PC-9 (cell line): Measurements from ENCODE around the gene FAM83G. TPM values are rescaled to one million over a fixed set of nuclear protein-coding genes. Genes with fewer than 3 reads are reported as not detected.

Experiments
- BruUV-seq: library from RNA; stranded (reverse); fragments of 400-500 nt; replicated peaks from 2 replicates; lab custom pipeline; 2021; lab: Mats Ljungman, UMichigan
- CTCF ChIA-PET: fragments of 300-600 bp; sonication (Branson Sonifier 250); formaldehyde crosslinking; loops from one replicate; lab custom pipeline; 2022; ENCODE audit warnings: antibody characterized with exemption; lab: Charles Lee
- POLR2A ChIA-PET: fragments of 300-600 bp; sonication (Branson Sonifier 250); formaldehyde crosslinking; loops from one replicate; lab custom pipeline; 2022; ENCODE audit warnings: antibody characterized with exemption; ENCODE audit not compliant: unreplicated experiment; lab: Charles Lee
- DNase-seq, 2 experiments: peaks; one replicate each; pipeline versions ENCODE4 v3.0.0 to v3.0.0-alpha.2; 2015 to 2022; ENCODE audit warnings: mixed read lengths in 1 of 2
- H2AFZ ChIP-seq: fragments of 200-600 bp; sonication (generic); 2 replicates; pipeline ENCODE4 v1.8.1; 2017; ENCODE audit warnings: antibody characterized with exemption
- H3F3A ChIP-seq: fragments of 200-600 bp; sonication (generic); 2 replicates; pipeline ENCODE4 v1.8.1; 2017; ENCODE audit warnings: antibody characterized with exemption, mild to moderate bottlenecking, low read depth; ENCODE audit not compliant: insufficient read depth
- H3K27ac ChIP-seq: fragments of 200-600 bp; sonication (generic); 2 replicates; pipeline ENCODE4 v1.6.1; 2016; ENCODE audit warnings: mixed run types
- H3K27me3 ChIP-seq: fragments of 200-600 bp; sonication (generic); 2 replicates; pipeline ENCODE4 v1.6.1; 2016; ENCODE audit warnings: low read depth, mixed run types; ENCODE audit not compliant: insufficient read depth
- H3K36me3 ChIP-seq: fragments of 200-600 bp; sonication (generic); 2 replicates; pipeline ENCODE4 v1.6.1; 2016; ENCODE audit warnings: low read depth, mixed run types
- H3K4me1 ChIP-seq: fragments of 200-600 bp; sonication (generic); replicated peaks from 2 replicates; pipeline ENCODE4 v1.6.1; 2016; ENCODE audit warnings: mixed run types; ENCODE audit not compliant: insufficient read depth
- H3K4me2 ChIP-seq: fragments of 200-600 bp; sonication (generic); 2 replicates; pipeline ENCODE4 v1.6.1; 2017; ENCODE audit warnings: mixed run types
- H3K4me3 ChIP-seq: fragments of 200-600 bp; sonication (generic); 2 replicates; pipeline ENCODE4 v1.6.1; 2016; ENCODE audit warnings: mixed run types
- H3K79me2 ChIP-seq: fragments of 200-600 bp; sonication (generic); 2 replicates; pipeline ENCODE4 v1.6.1; 2017; ENCODE audit warnings: low read depth, mixed run types
- H3K9me2 ChIP-seq: fragments of 200-600 bp; sonication (generic); 2 replicates; pipeline ENCODE4 v1.8.1; 2017; ENCODE audit warnings: mild to moderate bottlenecking; ENCODE audit not compliant: insufficient read depth
- H3K9me3 ChIP-seq: fragments of 200-600 bp; sonication (generic); 2 replicates; pipeline ENCODE4 v1.8.1; 2016; ENCODE audit warnings: low read depth; ENCODE audit not compliant: insufficient read depth
- H4K20me1 ChIP-seq: fragments of 200-600 bp; sonication (generic); 2 replicates; pipeline ENCODE4 v1.8.1; 2017; ENCODE audit not compliant: insufficient read depth
- CTCF ChIP-seq: fragments of 200-600 bp; sonication (generic); conservative IDR thresholded peaks from 2 replicates; pipeline ENCODE4 v1.6.1; 2017; ENCODE audit warnings: mixed run types, antibody characterized with exemption, mild to moderate bottlenecking, moderate library complexity
- EZH2 ChIP-seq: fragments of 200-600 bp; sonication (generic); IDR thresholded peaks from 2 replicates; pipeline ENCODE4 v1.8.0; 2017; ENCODE audit warnings: antibody characterized with exemption, low read depth
- intact Hi-C: fragments of 100-400 bp; cut with micrococcal nuclease; formaldehyde crosslinking; loops from one replicate; pipeline ENCODE4 v1.10.0; 2022; ENCODE audit not compliant: unreplicated experiment
- total RNA-seq: library from RNA; stranded (reverse); gene quantifications from 2 replicates; pipeline ENCODE4 v1.2.3, GENCODE V29; 2021

Gene FAM83G
- total RNA-seq, 1 experiment from 2014 or later = 30.2 TPM

GRCh38 chr17:18938692-18939023 lies 65.9 kb downstream of the FAM83G start:
- intact Hi-C loops = no loop called here
- CTCF ChIA-PET = no interaction called here
- no peaks in the 10 kb centered on the region for H3K9me2 ChIP-seq

GRCh38 chr17:18937981-18938691 lies 66.4 kb downstream of the FAM83G start:
- TF ChIP-seq EZH2 (no peak), CTCF (no peak)

More at GRCh38 chr17:18938692-18939023, 65.9 kb downstream of the FAM83G start:
- POLR2A ChIA-PET = interaction anchor here (0.5 kb wide), 1 partner anchor 24 kb away, joined by 3 read pairs; no protein-coding TSS in a partner anchor
- no peaks in the 10 kb centered on the region for H3K9me3 ChIP-seq
- H2AFZ ChIP-seq = no peak overlapping the region
- H3K79me2 ChIP-seq = no peaks in the 10 kb centered on the region
- TF ChIP-seq EZH2 (no peak), CTCF (no peak)
- H3F3A ChIP-seq = peaks cover 8% of the 10 kb centered on the region; the same call in 1 of the 2 replicates
- H4K20me1 ChIP-seq = no peaks in the 10 kb centered on the region
- no peak overlapping the region for H3K4me3 ChIP-seq
- H3K4me1 ChIP-seq = peaks cover 12% of the 10 kb centered on the region
- no TSS peak for BruUV-seq
- DNase-seq = no peak
- H3K27ac ChIP-seq = no peak overlapping the region
- no peaks in the 10 kb centered on the region for H3K27me3 ChIP-seq
- H3K36me3 ChIP-seq = no peaks in the 10 kb centered on the region
- peak overlapping the region; percentile 10; the same call in 1 of the 2 replicates for H3K4me2 ChIP-seq

GRCh38 chr17:18933102-18934058 lies 71.2 kb downstream of the FAM83G start:
- Histone ChIP-seq H2AFZ (no peak overlapping the region), H3K4me2 (no peak overlapping the region), H3K9me2 (no peaks in the 10 kb centered on the region), H3K4me3 (no peak overlapping the region), H3F3A (peaks cover 11% of the 10 kb centered on the region; the same call in 1 of the 2 replicates), H3K9me3 (no peaks in the 10 kb centered on the region), H3K27ac (no peak overlapping the region), H3K36me3 (peaks cover 17% of the 10 kb centered on the region; the same call in 1 of the 2 replicates), H3K79me2 (no peaks in the 10 kb centered on the region), H4K20me1 (no peaks in the 10 kb centered on the region), H3K27me3 (no peaks in the 10 kb centered on the region), H3K4me1 (peaks cover 5% of the 10 kb centered on the region)
- CTCF ChIA-PET = no interaction called here
- TSS peak; percentile 24 for BruUV-seq
- intact Hi-C loops = no loop called here
- POLR2A ChIA-PET = interaction anchor here (0.7 kb wide), 1 partner anchor 22 kb away, joined by 3 read pairs; no protein-coding TSS in a partner anchor
- no peak for DNase-seq
- TF ChIP-seq CTCF (no peak), EZH2 (no peak)

More at GRCh38 chr17:18937981-18938691, 66.4 kb downstream of the FAM83G start:
- no peaks in the 10 kb centered on the region for H4K20me1 ChIP-seq
- H2AFZ ChIP-seq = no peak overlapping the region
- peaks cover 11% of the 10 kb centered on the region; the same call in 1 of the 2 replicates for H3F3A ChIP-seq
- peak in 1 of 2 experiments; percentile 44 for DNase-seq
- no peaks in the 10 kb centered on the region for H3K9me2 ChIP-seq
- H3K4me2 ChIP-seq = peak overlapping the region; percentile 10; the same call in 1 of the 2 replicates
- H3K9me3 ChIP-seq = no peaks in the 10 kb centered on the region
- H3K27ac ChIP-seq = no peak overlapping the region
- no peak overlapping the region for H3K4me3 ChIP-seq
- BruUV-seq = no TSS peak
- intact Hi-C loops = no loop called here
- POLR2A ChIA-PET = no interaction called here
- CTCF ChIA-PET = no interaction called here
- no peaks in the 10 kb centered on the region for H3K36me3 ChIP-seq
- H3K79me2 ChIP-seq = no peaks in the 10 kb centered on the region
- no peaks in the 10 kb centered on the region for H3K27me3 ChIP-seq
- H3K4me1 ChIP-seq = peaks cover 12% of the 10 kb centered on the region
